Ammon's horn (tissue), 1 donor: ENCODE results near the gene CACNA2D3.

Experiments used
- DNase-seq: peaks from one replicate; pipeline ENCODE4 v3.0.0-alpha.2; 2016; ENCODE audit warnings: low spot score

The CACNA2D3 gene

GRCh38 chr3:54341811-54342210, 219.5 kb downstream of the CACNA2D3 start:
- no peak for DNase-seq

GRCh38 chr3:54342676-54343075, 220.3 kb downstream of the CACNA2D3 start:
- no peak for DNase-seq

DNA sequence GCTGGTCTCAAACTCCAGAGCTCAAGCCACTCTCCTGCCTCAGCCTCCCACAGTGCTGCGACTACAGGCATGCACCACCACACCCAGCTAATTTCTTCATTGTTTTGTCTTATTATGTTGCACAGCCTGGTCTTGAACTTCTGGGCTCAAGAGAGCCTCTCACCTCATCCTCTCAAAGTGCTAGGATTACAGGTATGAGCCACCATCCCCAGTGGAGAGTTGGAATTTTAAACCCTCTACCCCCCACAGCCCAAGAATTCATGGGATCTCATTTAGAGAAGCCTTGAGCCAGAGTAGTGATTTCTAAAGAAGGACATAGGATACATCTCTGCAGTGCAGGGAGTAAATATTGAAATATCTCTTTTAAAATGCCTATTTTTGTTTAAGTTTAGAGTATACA, 221.1 kb downstream of the CACNA2D3 start:
- no peak for DNase-seq

GRCh38 chr3:54344601-54345231, 222.4 kb downstream of the CACNA2D3 start:
- DNase-seq: no peak

- no peak for DNase-seq
These were observed 223.6 kb downstream of the CACNA2D3 start for GRCh38 chr3:54345847-54346375.

GRCh38 chr3:54347060-54347459, 224.7 kb downstream of the CACNA2D3 start:
- DNase-seq: no peak

- DNase-seq: no peak
These were observed 225.6 kb downstream of the CACNA2D3 start for GRCh38 chr3:54347933-54348332.

- peak; percentile 23 for DNase-seq
These were observed 226.9 kb downstream of the CACNA2D3 start for GRCh38 chr3:54349231-54349652.

GRCh38 chr3:54349691-54350090, 227.3 kb downstream of the CACNA2D3 start:
- DNase-seq: no peak

- DNase-seq: no peak
These were observed 231.2 kb downstream of the CACNA2D3 start for GRCh38 chr3:54353546-54353945.

- no peak for DNase-seq
These were observed 231.6 kb downstream of the CACNA2D3 start for GRCh38 chr3:54353946-54354345.

DNA sequence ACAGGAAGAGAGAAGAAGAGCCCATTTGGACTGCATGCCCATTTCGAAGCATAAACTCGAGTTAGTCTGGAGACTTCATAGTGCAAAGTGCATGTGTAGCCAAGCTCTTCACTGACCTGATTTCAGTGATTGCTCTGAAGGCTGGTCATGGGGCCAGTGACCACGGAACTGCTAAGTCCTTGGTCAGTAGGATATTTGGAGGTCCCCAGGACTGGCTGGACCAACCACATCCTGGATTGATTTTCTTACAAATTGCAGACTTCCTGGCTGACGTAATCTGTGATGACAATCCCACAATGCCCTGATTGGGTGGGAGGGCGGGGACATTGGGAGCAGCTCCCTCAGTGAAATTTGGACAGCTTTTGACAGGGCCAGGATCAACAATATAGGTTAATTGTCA, 233.4 kb downstream of the CACNA2D3 start:
- DNase-seq: no peak

- DNase-seq: peak; percentile 59
These were observed 234.1 kb downstream of the CACNA2D3 start for GRCh38 chr3:54356261-54357045.

GRCh38 chr3:54357301-54357700, 234.9 kb downstream of the CACNA2D3 start:
- no peak for DNase-seq

DNA sequence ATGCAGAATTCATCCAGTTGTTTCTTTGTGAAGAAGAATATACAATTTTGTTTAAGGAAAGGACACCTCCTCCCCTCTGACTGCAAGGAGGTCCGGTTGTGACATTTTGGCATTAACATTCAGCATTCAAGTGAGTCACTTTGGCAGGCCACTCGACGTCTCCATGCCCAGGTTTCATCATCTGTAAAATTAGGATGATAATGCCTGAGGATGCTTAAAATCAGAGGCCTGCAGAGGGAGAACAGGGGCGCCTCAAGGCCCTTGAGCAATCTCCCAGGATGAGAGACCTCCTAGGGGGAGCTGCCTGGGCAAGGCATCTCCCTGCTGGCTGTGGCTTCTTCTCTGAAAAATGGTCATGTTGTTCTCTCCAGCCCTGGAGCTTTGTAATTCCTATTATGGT, 236.0 kb downstream of the CACNA2D3 start:
- no peak for DNase-seq

DNA sequence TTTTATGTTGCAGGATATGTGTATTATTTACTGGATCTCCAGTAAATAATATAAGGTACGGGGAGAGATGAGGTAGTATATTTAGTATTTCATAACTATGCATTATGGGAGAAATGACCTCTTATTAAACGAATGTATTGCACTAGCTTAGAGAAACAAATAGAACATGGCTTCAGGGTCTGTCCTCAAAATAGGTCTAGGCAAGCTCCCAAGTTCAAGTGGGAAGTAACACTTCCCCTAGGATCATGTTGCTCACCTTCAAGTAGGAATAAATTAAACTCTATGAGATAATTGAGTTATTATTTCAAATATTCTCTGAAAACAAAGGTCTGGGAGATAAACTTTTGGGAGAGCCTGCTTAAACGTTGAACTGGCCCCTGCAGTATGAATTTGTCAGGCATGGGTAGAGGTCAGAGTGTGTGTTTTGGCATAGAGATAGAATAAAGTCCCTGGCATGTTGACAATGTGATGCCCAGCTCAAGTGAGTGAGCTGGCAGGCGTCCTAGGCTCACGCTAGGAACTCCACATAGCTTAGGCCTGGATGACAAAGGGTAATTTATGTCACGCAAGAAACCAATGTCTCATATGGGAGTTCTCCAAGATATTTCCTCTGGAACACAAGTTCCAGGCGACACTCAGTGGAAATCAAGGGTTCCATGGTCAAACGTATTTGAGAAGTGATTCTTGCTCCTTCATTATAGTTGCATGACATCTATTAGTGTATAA, 236.8 kb downstream of the CACNA2D3 start:
- DNase-seq: no peak

GRCh38 chr3:54360320-54360719, 238.0 kb downstream of the CACNA2D3 start:
- DNase-seq: no peak

- no peak for DNase-seq
These were observed 239.5 kb downstream of the CACNA2D3 start for GRCh38 chr3:54361746-54362283.

DNA sequence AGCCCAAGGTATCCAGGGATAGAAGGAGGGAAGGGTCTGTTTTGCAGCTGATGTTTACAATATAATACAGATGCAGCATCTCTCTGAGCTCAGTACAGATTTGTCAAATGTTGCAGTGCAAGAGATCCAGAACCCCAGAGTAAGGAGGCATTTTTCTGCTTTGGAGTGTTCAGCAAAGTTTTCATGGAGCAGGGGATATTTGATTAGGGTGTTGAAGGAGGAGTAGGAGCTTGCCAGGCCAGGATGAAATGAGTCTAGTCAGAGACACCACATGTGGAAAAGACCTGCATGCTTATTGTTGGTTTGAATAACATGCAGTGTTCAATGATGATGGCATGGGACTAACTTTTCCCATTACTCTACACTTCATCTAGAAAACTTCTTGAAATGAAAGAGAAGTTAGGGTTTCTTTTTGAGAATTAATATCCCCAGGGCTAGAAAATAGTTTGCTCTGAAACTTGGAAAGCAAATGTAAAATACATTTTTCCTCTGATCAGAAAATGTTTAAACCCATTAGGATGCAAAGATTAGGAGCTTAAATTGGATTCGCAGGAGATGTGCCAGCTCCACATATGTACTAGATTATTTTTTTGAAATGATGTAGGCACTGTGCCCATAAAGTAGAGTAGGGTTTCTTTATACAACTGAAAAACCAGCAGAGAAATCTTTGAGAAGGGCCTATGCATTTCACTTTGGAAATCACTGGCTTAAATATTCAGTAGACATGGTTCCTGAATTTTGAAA, 243.8 kb downstream of the CACNA2D3 start:
- DNase-seq: no peak

- no peak for DNase-seq
These were observed 244.5 kb downstream of the CACNA2D3 start for GRCh38 chr3:54366839-54367238.

GRCh38 chr3:54372232-54372631, 249.9 kb downstream of the CACNA2D3 start:
- DNase-seq: no peak
